ENCODE measurements around the gene LMF2.

- no peak for TF ChIP-seq CTCF (IDR thresholded peaks at IDR 0.05)
- no peak for TF ChIP-seq POLR2AphosphoS5 (IDR thresholded peaks at IDR 0.05; ENCODE audit: insufficient read depth in 1 of 2, low read depth in 1 of 2)
These were observed 16.8 kb downstream of the LMF2 start for GRCh38 chr22:50490531-50491308.
